HG03064 (cell line): ENCODE data around the gene TRPV3.

ENCODE experiments used
- ATAC-seq: cut with Tn5 transposase; IDR thresholded peaks from one replicate; pipeline ENCODE4 v1.9.1; 2021; ENCODE audit warnings: low read depth; ENCODE audit not compliant: unreplicated experiment

Gene TRPV3

GRCh38 chr17:3549610-3550162 lies 7.9 kb downstream of the TRPV3 start:
- ATAC-seq, result no peak

- ATAC-seq, result no peak
Measured at GRCh38 chr17:3547628-3548027, 10.0 kb downstream of the TRPV3 start.

- ATAC-seq, result no peak
Measured at GRCh38 chr17:3546997-3547396, 10.6 kb downstream of the TRPV3 start.

GRCh38 chr17:3546521-3546920 lies 11.1 kb downstream of the TRPV3 start:
- ATAC-seq, result no peak

DNA sequence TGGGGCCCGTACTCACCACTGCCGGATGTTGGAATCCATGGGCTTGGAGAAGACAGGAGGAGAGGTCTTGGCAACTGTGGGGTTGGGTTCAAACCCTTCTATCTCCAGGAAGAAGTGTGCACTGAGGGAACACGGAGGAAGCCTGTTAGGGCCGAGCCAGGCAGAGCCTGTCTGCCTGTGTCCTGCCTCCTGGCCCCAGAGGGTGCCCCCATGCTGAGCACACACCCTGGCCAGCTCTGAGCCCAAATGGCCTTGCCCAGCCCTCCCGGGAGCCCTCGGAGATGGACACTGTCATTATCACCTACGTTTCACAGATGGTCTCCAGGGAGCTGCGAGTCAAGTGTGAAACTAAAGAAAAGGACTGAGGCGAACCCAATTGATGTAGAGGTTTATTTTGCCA lies 12.5 kb downstream of the TRPV3 start:
- no peak for ATAC-seq

GRCh38 chr17:3544365-3544764 lies 13.2 kb downstream of the TRPV3 start:
- no peak for ATAC-seq

- ATAC-seq, result no peak
Measured at GRCh38 chr17:3543453-3543852, 14.2 kb downstream of the TRPV3 start.

- no peak for ATAC-seq
Measured at GRCh38 chr17:3542410-3543088, 15.1 kb downstream of the TRPV3 start.

DNA sequence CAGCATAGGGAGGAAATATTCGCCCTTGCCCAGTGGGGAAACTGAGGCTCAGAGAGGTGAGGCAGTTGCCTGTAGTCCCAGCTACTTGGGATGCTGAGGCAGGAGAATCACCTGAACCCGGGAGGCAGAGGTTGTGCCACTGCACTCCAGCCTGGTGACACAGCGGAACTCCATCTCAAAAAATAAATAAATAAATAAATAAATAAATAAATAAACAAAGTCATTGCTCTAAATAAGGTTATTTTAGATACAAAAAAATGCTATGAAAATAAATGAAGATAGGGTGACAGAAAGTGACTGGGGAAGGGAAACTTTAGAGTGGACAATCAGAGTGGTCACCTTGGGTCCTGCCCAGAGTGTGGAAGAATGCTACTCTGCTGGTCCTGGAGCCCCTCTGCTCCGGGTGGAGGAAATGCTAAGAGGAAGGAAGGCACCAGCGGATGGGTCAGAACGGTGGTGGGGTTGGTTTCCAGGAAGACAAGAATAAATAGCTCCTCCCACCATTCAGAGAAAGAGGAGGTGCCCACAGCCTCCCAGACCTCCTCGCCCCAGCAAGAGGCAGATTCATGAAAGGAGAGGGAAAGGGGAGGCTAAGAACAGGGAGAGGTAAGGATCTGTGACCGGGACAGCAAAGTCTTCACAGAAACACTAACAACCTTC lies 17.6 kb downstream of the TRPV3 start:
- ATAC-seq, result no peak

GRCh38 chr17:3536716-3537115 lies 20.9 kb downstream of the TRPV3 start:
- no peak for ATAC-seq

- no peak for ATAC-seq
Measured at GRCh38 chr17:3535253-3535995, 22.2 kb downstream of the TRPV3 start.

- ATAC-seq, result no peak
Measured at GRCh38 chr17:3534881-3535252, 22.7 kb downstream of the TRPV3 start.

- ATAC-seq, result no peak
Measured at GRCh38 chr17:3533752-3534151, 23.9 kb downstream of the TRPV3 start.

DNA sequence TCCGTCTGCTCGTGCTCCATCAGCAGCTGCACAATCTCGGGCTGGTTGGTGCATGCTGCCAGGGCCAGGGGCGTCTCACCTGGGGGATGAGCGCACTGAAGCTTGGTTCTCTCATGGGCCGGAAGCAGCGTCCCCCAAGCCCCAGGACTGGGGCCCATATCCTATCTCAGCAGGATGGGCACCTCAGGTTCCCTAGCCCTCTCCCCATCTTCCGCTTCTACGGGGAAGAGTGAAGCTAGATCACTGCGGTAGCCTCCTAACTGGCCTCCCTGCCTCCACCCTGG lies 24.8 kb downstream of the TRPV3 start:
- no peak for ATAC-seq

DNA sequence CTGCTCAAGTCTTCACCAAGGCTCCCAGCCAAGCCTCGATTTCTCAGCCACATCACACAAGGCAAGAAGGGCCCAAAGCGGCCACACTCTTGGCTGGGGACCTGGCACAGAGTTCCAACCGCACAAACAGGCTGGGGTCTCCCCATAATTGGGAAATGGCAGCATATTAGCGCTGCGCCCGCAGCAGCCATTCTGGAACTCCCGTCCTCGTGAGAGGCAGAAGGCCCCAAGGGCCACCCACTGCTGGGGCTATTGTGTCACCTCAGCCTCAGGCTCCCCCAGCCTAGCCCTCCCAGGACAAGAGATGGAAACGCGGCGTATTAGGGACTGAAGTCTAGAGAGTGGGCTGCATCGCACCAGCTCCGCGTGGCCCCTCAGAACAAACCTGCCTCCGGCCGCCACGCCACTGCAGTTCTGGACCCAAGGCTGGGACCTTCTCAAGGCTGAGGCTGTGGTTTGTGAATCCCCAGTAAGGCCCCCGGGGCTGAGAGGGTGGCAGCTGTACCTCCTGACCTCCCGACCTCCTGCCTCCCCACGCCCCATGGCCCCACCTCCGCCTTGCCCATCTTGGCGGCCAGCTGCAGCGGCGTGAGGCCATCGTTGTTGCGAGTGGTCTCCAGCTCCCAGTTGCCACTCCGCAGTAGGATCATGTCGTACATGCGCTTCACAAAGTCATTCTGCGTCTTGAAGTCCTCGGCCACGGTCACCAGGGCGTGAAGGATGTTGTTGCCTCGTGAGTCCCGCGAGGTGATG lies 25.3 kb downstream of the TRPV3 start:
- no peak for ATAC-seq

DNA sequence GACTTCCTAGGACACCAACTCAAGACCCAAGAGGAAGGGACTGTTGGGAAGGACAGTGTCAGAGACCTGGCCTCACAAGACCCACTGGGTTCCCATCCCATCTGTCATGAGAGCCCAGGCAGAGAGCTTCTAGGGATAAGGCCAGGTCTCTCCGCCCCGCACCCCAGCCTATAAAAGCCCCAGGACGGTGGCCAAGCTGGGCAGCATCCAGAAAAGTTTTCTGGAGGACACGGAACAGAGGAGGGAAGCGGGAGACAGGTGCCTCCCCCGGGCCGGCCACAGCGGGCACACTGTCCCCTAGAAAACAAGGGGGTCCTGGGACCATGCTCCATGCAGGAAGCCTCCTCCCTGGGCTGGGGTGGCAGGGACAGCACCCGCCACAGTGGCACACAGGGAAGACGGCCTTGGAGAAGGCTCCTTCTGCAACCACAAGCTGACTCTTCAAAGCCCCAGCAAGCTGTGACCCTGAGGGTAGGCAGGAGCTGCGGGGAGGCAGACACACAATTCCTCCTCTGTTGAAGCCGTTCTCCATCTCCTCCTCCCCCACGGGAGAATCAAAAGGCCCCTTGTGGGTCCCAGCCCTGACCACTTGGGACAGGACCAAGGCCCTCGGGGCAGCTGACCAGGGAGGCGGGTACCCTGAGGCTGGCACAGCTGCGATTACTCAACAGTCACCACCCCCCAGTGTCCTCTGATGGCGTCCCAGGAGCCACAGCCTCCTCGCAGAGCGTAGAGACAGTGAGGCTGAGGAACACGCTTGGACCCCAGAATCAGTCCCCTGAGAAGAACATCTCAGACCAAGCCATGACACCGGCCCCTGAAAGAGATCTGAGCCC lies 26.1 kb downstream of the TRPV3 start:
- ATAC-seq, result no peak

GRCh38 chr17:3529817-3530741 lies 27.5 kb downstream of the TRPV3 start:
- no peak for ATAC-seq

DNA sequence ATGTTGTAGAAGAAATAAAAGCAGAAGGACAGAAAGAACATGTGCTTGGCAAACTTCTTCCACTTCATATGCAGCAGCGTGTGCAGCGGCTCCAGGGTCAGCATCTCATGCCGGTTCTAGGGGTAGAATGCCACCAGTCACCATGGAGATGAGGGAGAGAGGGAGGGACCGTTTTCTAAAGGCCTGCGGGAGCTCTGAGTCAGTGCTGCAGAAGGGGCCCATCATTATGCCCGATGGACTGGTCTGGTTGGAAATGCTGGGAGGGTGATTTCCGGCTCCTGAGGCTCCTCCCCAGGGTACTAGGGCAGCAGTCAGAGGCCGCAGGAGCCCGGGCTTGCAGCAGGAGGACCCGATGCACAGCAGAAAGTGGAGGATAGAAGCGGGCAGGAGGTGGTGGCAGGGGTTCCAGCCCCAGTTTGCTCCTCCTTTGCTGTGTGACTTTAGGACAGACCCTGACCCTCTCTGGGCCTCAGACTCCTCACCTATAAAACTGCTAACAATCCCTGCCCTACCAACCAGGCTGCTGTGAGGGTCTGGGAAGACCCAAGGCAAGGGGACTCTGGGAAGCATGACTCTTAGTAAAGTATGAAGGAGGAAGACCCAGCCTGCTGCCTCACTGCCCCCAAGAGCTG lies 28.6 kb downstream of the TRPV3 start:
- ATAC-seq, result no peak

DNA sequence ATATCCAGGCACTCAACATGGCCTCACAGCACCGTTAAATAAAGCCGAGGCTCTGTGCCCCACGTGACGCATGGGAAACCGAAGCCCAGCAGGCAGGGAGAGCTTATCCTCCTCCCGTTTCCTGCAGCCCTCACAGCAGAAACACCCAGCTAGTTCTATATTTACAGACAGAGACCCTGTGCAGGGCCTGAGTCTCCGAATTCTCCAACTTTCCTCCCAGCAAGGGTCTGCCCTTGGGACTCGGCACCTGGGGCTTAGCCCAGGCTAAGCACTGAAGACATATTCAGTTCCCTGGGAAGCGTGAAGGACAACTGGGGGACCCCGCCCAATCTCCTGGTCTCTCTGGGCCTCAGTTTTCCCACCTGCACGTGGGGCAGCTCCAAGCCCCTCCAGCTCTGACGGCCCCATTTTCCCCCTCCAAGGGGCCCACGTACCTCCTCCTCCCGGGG lies 29.2 kb downstream of the TRPV3 start:
- ATAC-seq, result no peak
